Measurements from ENCODE around the gene ZFYVE28. TPM values are rescaled to one million over a fixed set of nuclear protein-coding genes. Genes with fewer than 3 reads are reported as not detected.

The ZFYVE28 gene
- total and polyA plus RNA-seq, 2 donors (not counting 1 experiment from before 2014, with no cell fraction given), result 5.8 to 12.1 TPM

DNA sequence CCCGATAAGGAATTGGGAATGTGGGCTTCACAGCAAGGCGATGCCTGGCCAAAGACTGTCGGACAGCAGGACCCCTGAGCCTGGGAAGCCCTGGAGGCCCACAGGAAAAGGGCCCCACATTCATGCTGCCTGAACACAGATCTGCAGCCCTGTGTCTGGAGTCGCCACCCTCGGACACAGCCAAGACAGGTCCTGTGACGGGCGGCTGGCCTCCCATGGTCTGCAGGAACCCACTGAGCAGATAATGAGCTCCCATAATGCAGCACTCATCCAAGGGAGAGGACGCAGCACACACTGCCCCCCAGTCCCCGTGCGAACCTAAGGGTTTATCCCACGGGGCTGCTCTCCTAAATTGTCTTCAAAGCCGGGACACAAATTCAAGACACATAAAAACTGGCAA is 30.6 kb downstream of the ZFYVE28 start:
- no peaks in the 10 kb centered on the region for H3K9me3 Mint-ChIP-seq (ENCODE audit: insufficient read depth)
- no peak for ATAC-seq (ENCODE audit: low read depth)
- intact Hi-C loops (cut with micrococcal nuclease), result no loop called here
- TF ChIP-seq EZH2 (IDR thresholded peaks at IDR 0.05; ENCODE audit: borderline replicate concordance, insufficient read depth, low read depth, low read length, poor library complexity, severe bottlenecking), result no peak
- TF ChIP-seq, protein P1, sequence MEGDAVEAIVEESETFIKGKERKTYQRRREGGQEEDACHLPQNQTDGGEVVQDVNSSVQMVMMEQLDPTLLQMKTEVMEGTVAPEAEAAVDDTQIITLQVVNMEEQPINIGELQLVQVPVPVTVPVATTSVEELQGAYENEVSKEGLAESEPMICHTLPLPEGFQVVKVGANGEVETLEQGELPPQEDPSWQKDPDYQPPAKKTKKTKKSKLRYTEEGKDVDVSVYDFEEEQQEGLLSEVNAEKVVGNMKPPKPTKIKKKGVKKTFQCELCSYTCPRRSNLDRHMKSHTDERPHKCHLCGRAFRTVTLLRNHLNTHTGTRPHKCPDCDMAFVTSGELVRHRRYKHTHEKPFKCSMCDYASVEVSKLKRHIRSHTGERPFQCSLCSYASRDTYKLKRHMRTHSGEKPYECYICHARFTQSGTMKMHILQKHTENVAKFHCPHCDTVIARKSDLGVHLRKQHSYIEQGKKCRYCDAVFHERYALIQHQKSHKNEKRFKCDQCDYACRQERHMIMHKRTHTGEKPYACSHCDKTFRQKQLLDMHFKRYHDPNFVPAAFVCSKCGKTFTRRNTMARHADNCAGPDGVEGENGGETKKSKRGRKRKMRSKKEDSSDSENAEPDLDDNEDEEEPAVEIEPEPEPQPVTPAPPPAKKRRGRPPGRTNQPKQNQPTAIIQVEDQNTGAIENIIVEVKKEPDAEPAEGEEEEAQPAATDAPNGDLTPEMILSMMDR (IDR thresholded peaks at IDR 0.05), result no peak
- H3K9ac ChIP-seq (ENCODE audit: low read length), result no peak overlapping the region
- H3K79me2 ChIP-seq (ENCODE audit: control insufficient read depth, insufficient read depth, low read length), result no peaks in the 10 kb centered on the region
- POLR2A ChIA-PET, result no interaction called here
- no peak overlapping the region for H2AFZ ChIP-seq (ENCODE audit: insufficient read depth, low read depth, low read length, poor library complexity, severe bottlenecking)
- no peaks in the 10 kb centered on the region for H3K36me3 ChIP-seq (replicated peaks in 1 of 2; ENCODE audit: control extremely low read depth in 1 of 2, control insufficient read depth in 1 of 2, extremely low read depth in 1 of 2, insufficient read depth in 2 of 2, low read length in 1 of 2)
- no peak overlapping the region for H3K4me3 ChIP-seq (ENCODE audit: control extremely low read depth in 1 of 5, extremely low read depth in 1 of 5, insufficient read depth in 1 of 5, low read depth in 2 of 5, low read length in 4 of 5)
- CTCF ChIA-PET, result no interaction called here
- H3K9me3 ChIP-seq (ENCODE audit: control extremely low read depth in 1 of 3, control insufficient read depth in 2 of 3, insufficient read depth in 1 of 3, low read length in 2 of 3), result no peaks in the 10 kb centered on the region
- no peaks in the 10 kb centered on the region for H4K20me1 ChIP-seq (ENCODE audit: control insufficient read depth, insufficient read depth, low read length, poor library complexity, severe bottlenecking)
- no peak overlapping the region for H3K4me3 Mint-ChIP-seq
- peaks cover 7 to 12% of the 10 kb centered on the region in 2 donors for H3K4me1 ChIP-seq (ENCODE audit: control insufficient read depth in 2 of 2, insufficient read depth in 2 of 2, low read length in 2 of 2)
- no peak for DNase-seq
- peaks cover 32% of the 10 kb centered on the region for H3K4me1 Mint-ChIP-seq
- H3K4me2 ChIP-seq (replicated peaks; ENCODE audit: low read depth, low read length, poor library complexity, severe bottlenecking), result no peak overlapping the region
- WGBS (ENCODE audit: insufficient coverage), result 92% methylated on average over 12 of the region's 12 CpGs
- no peak overlapping the region for H3K27ac Mint-ChIP-seq
- H3K27ac ChIP-seq (ENCODE audit: low read length in 2 of 2), result no peak overlapping the region
- peaks cover 0 to 30% (median 8%) of the 10 kb centered on the region in 4 experiments for H3K27me3 ChIP-seq (replicated peaks in 1 of 4; ENCODE audit: control extremely low read depth in 1 of 4, control insufficient read depth in 3 of 4, insufficient read depth in 4 of 4, low read length in 3 of 4)
- H3K27me3 Mint-ChIP-seq, result peaks cover 7% of the 10 kb centered on the region

DNA sequence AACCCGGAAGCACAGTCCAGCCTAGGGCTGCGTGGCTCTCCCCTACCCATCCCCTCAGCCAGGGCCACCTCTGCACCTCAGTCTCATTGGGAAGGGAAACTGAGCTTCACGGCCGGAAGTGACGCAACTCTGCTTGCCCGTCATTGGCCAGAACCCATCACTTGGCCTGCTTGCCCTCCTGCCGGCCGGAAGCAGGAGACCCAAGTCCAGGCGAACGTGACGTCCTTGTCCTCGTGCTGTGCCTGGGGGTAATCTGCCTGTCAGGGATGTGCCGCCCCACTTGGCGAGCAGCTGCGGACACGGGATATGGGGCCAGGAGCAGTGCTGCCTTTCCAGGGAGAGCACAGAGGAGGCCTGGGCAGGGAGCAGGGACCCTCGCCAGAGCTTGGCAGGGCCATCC is 31.2 kb downstream of the ZFYVE28 start:
- H3K27ac Mint-ChIP-seq, result no peak overlapping the region
- POLR2A ChIA-PET, result interaction anchor here (0.7 kb wide), 1 partner anchor 11 kb away, joined by 3 read pairs; no protein-coding TSS in a partner anchor
- 94% methylated on average over 17 of the region's 17 CpGs for WGBS (ENCODE audit: insufficient coverage)
- H3K4me1 Mint-ChIP-seq, result peaks cover 32% of the 10 kb centered on the region
- Histone ChIP-seq H2AFZ (ENCODE audit: insufficient read depth, low read depth, low read length, poor library complexity, severe bottlenecking) (no peak overlapping the region), H3K4me3 (ENCODE audit: control extremely low read depth in 1 of 5, extremely low read depth in 1 of 5, insufficient read depth in 1 of 5, low read depth in 2 of 5, low read length in 4 of 5) (no peak overlapping the region), H3K9ac (ENCODE audit: low read length) (no peak overlapping the region), H4K20me1 (ENCODE audit: control insufficient read depth, insufficient read depth, low read length, poor library complexity, severe bottlenecking) (no peaks in the 10 kb centered on the region), H3K4me1 (ENCODE audit: control insufficient read depth in 2 of 2, insufficient read depth in 2 of 2, low read length in 2 of 2) (peaks cover 7 to 12% of the 10 kb centered on the region in 2 donors), H3K4me2 (replicated peaks; ENCODE audit: low read depth, low read length, poor library complexity, severe bottlenecking) (no peak overlapping the region), H3K27me3 (replicated peaks in 1 of 4; ENCODE audit: control extremely low read depth in 1 of 4, control insufficient read depth in 3 of 4, insufficient read depth in 4 of 4, low read length in 3 of 4) (peaks cover 0 to 30% (median 8%) of the 10 kb centered on the region in 4 experiments), H3K79me2 (ENCODE audit: control insufficient read depth, insufficient read depth, low read length) (no peaks in the 10 kb centered on the region), H3K9me3 (ENCODE audit: control extremely low read depth in 1 of 3, control insufficient read depth in 2 of 3, insufficient read depth in 1 of 3, low read length in 2 of 3) (no peaks in the 10 kb centered on the region), H3K36me3 (replicated peaks in 1 of 2; ENCODE audit: control extremely low read depth in 1 of 2, control insufficient read depth in 1 of 2, extremely low read depth in 1 of 2, insufficient read depth in 2 of 2, low read length in 1 of 2) (no peaks in the 10 kb centered on the region), H3K27ac (ENCODE audit: low read length in 2 of 2) (no peak overlapping the region)
- DNase-seq (no peak), ATAC-seq (ENCODE audit: low read depth) (no peak)
- no peak overlapping the region for H3K4me3 Mint-ChIP-seq
- intact Hi-C loops (cut with micrococcal nuclease), result no loop called here
- CTCF ChIA-PET, result no interaction called here
- no peaks in the 10 kb centered on the region for H3K9me3 Mint-ChIP-seq (ENCODE audit: insufficient read depth)
- no peak for TF ChIP-seq EZH2 (IDR thresholded peaks at IDR 0.05; ENCODE audit: borderline replicate concordance, insufficient read depth, low read depth, low read length, poor library complexity, severe bottlenecking)
- TF ChIP-seq, protein P1 (IDR thresholded peaks at IDR 0.05), result no peak
- H3K27me3 Mint-ChIP-seq, result peaks cover 7% of the 10 kb centered on the region

Measured in B cell (primary cell).